Mammary epithelial cell (primary cell): Measurements from ENCODE around the gene MEIS1.

Experiments
- EZH2 ChIP-seq: IDR thresholded peaks from 2 replicates; pipeline ENCODE4 v1.6.1; 2012; ENCODE audit warnings: low read length, inconsistent platforms, borderline replicate concordance
- TF ChIP-seq, protein P1 (sequence below), 2 donors: IDR thresholded peaks in 1 of 2; conservative IDR thresholded peaks in 1 of 2; 2 replicates each; pipeline ENCODE4 v1.5.1; 2011 to 2012; ENCODE audit warnings: inconsistent platforms in 2 of 2, low read length in 2 of 2, mild to moderate bottlenecking in 2 of 2, control low read depth in 1 of 2, low read depth in 1 of 2; ENCODE audit not compliant: insufficient read depth in 1 of 2; ENCODE audit errors: extremely low read depth in 1 of 2

DNA sequence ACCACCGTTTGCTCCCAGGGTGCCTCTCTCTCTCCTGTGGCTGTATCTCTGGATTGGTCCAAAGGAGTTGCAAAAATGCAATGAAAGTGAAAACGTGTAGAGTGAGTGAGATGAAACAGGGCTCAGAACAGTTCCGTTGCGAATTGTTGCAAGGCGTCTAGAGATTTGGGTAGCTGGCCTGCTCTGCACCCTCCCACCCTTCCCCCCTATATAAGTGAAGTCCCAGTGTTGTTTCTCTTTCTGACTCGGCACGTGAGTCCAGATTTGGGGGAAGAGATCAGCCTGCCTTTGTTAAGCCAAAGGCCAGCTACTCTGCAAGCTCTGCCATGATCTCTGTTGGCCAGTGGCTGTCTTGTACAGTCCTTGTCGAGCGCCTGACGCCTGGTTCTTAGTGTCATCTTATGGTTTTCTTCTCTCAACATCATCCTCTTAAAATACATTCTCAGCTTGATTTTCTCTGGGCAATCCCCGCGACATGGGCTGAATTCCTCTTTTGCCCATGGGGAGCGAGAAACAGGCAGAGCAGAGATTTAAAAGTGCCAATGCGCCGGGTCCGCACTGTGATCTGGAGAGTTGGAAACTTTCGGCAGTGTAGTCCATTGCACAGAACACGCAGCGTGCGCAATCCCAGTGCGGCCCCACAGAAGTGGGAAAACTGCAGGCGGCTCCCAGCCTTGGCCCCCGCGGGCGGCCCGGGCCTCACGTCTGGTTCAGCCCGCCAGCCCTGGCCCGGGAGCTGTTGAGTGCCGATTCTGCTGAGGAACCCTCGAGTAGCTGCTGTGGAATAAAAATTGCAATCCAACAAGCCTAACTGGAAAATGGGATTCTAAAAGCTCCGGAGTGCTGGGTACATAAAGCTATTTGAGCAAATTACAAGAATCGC lies 9.3 kb downstream of the MEIS1 start:
- TF ChIP-seq, protein P1, sequence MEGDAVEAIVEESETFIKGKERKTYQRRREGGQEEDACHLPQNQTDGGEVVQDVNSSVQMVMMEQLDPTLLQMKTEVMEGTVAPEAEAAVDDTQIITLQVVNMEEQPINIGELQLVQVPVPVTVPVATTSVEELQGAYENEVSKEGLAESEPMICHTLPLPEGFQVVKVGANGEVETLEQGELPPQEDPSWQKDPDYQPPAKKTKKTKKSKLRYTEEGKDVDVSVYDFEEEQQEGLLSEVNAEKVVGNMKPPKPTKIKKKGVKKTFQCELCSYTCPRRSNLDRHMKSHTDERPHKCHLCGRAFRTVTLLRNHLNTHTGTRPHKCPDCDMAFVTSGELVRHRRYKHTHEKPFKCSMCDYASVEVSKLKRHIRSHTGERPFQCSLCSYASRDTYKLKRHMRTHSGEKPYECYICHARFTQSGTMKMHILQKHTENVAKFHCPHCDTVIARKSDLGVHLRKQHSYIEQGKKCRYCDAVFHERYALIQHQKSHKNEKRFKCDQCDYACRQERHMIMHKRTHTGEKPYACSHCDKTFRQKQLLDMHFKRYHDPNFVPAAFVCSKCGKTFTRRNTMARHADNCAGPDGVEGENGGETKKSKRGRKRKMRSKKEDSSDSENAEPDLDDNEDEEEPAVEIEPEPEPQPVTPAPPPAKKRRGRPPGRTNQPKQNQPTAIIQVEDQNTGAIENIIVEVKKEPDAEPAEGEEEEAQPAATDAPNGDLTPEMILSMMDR (conservative IDR thresholded peaks at IDR 0.05 in 1 of 2, IDR thresholded peaks at IDR 0.05 in 1 of 2; ENCODE audit: extremely low read depth in 1 of 2, insufficient read depth in 1 of 2, low read depth in 1 of 2, low read length in 2 of 2): no peak
- no peak for TF ChIP-seq EZH2
